ENCODE results near the gene KXD1. TPM values are rescaled to one million over a fixed set of nuclear protein-coding genes. Genes with fewer than 3 reads are reported as not detected.
"Not testable (repeated sequence)": the region's sequence is repeated elsewhere in the genome, so short reads cannot be mapped to it uniquely, and the experiment has no call there.

The KXD1 gene
- total RNA-seq, 6 donors from 2014 or later, result 69.6 to 333 (median 103) TPM

DNA sequence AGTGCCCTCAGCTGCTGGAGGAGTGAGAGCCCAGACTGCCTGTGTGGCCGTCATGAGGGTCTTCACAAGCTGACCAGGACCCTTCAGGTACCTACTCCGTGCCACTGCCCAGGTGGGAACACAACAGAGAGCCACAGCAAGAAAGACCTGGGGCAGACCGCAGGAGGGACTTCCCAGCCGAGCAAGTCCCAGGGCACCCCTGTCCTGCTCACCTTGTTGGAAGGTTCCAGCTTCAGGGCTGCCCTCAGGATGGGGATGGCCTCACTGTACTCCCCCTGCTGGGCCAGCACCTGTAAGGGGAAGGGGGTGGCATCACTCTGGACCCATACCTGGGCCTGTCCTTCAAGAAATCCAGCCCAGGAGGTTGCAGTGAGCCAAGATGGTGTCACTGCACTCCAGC lies 24.6 kb upstream of the KXD1 start:
- ATAC-seq (ENCODE audit: low FRiP score in 2 of 2) (no peak), DNase-seq (no peak)
- no peaks in the 10 kb centered on the region for H3K9me3 ChIP-seq
- no peaks in the 10 kb centered on the region for H3K4me1 ChIP-seq
- WGBS, 2 donors, result 96% methylated on average over 4 of the region's 4 CpGs
- H3K4me3 ChIP-seq, result no peak overlapping the region
- H3K27me3 ChIP-seq, result no peaks in the 10 kb centered on the region
- peaks cover 19 to 66% (median 53%) of the 10 kb centered on the region in 4 donors for H3K36me3 ChIP-seq
- no peak overlapping the region for H3K27ac ChIP-seq
- TF ChIP-seq CTCF (IDR thresholded peaks at IDR 0.05), result no peak
- TF ChIP-seq POLR2AphosphoS5 (IDR thresholded peaks at IDR 0.05), result no peak
- TF ChIP-seq EP300 (IDR thresholded peaks at IDR 0.05), result no peak
- no peak for TF ChIP-seq POLR2A (IDR thresholded peaks at IDR 0.05)

DNA sequence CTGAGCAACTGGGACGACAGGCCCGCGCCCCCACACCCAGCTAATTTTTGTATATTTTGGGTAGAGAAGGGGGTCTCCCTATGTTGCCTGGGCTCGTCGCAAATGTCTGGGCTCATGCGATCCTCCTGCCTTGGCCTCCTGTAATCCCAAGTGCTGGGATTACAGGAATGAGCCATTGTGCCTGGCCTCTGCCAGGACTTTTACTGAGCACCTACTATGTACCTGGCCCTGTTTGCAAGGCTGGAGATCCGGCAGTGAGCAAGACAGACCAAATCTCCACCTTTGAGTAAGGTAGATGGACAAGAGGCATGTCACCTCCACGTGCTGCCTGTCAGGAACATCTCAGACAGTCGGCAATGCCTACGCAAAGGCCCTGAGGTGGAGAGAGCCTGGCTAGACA lies 21.2 kb upstream of the KXD1 start:
- H3K36me3 ChIP-seq, result peaks cover 23 to 92% (median 61%) of the 10 kb centered on the region in 4 donors
- no peak for TF ChIP-seq CTCF (IDR thresholded peaks at IDR 0.05)
- no peak for TF ChIP-seq POLR2AphosphoS5 (IDR thresholded peaks at IDR 0.05)
- TF ChIP-seq EP300 (IDR thresholded peaks at IDR 0.05), result no peak
- no peak for TF ChIP-seq POLR2A (IDR thresholded peaks at IDR 0.05)
- peaks cover 0 to 5% (median 0%) of the 10 kb centered on the region in 4 donors for H3K4me1 ChIP-seq
- no peaks in the 10 kb centered on the region for H3K9me3 ChIP-seq
- no peaks in the 10 kb centered on the region for H3K27me3 ChIP-seq
- WGBS, 2 donors, result 94 to 98% methylated on average over 10 of the region's 10 CpGs
- no peak overlapping the region for H3K27ac ChIP-seq
- no peak overlapping the region for H3K4me3 ChIP-seq
- ATAC-seq (ENCODE audit: low FRiP score in 2 of 2) (no peak), DNase-seq (no peak)

GRCh38 chr19:18537431-18537830 lies 20.2 kb upstream of the KXD1 start:
- DNase-seq (no peak), ATAC-seq (ENCODE audit: low FRiP score in 2 of 2) (no peak)
- no peak overlapping the region for H3K27ac ChIP-seq
- no peaks in the 10 kb centered on the region for H3K9me3 ChIP-seq
- peaks cover 17 to 85% (median 53%) of the 10 kb centered on the region in 4 donors for H3K36me3 ChIP-seq
- H3K4me3 ChIP-seq, result no peak overlapping the region
- peaks cover 6 to 15% (median 8%) of the 10 kb centered on the region in 4 donors for H3K4me1 ChIP-seq
- TF ChIP-seq POLR2AphosphoS5 (IDR thresholded peaks at IDR 0.05), result no peak
- TF ChIP-seq EP300 (IDR thresholded peaks at IDR 0.05), result no peak
- no peak for TF ChIP-seq POLR2A (IDR thresholded peaks at IDR 0.05)
- TF ChIP-seq CTCF (IDR thresholded peaks at IDR 0.05), result no peak
- H3K27me3 ChIP-seq, result no peaks in the 10 kb centered on the region
- 95% methylated on average over 17 of the region's 17 CpGs for WGBS, 2 donors

DNA sequence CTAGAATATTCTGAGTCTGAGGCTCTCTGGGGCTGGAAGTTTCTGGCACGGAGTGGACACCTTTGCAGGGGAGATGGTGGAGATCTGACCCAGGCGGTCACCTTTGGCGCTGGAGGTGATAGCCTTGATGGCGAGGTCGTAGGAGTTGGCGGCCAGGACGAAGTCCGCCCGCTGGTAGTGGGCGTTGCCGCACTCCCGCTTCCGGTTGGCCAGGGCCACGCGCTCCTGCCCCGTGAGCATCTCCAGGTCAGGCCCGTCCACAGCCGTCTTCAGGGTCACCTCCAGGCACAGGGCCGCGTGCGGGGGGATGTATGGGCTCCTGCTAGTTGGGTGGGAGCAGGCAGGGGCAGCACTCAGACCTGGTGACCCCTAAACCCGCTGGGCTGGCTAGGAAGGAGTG lies 19.6 kb upstream of the KXD1 start:
- ATAC-seq (ENCODE audit: low FRiP score in 2 of 2), result no peak
- DNase-seq, result peak in 1 of 2 donors; percentile 77
- H3K4me1 ChIP-seq, result peaks cover 7 to 17% (median 10%) of the 10 kb centered on the region in 4 donors
- WGBS, 2 donors, result 88 to 100% methylated on average over 1 to 5 of the region's 22 CpGs
- no peak overlapping the region for H3K4me3 ChIP-seq
- H3K36me3 ChIP-seq, result peaks cover 12 to 78% (median 46%) of the 10 kb centered on the region in 4 donors
- TF ChIP-seq CTCF (IDR thresholded peaks at IDR 0.05) (no peak), POLR2AphosphoS5 (IDR thresholded peaks at IDR 0.05) (no peak), POLR2A (IDR thresholded peaks at IDR 0.05) (no peak), EP300 (IDR thresholded peaks at IDR 0.05) (no peak)
- H3K9me3 ChIP-seq, result no peaks in the 10 kb centered on the region
- H3K27me3 ChIP-seq, result no peaks in the 10 kb centered on the region
- H3K27ac ChIP-seq, result no peak overlapping the region

DNA sequence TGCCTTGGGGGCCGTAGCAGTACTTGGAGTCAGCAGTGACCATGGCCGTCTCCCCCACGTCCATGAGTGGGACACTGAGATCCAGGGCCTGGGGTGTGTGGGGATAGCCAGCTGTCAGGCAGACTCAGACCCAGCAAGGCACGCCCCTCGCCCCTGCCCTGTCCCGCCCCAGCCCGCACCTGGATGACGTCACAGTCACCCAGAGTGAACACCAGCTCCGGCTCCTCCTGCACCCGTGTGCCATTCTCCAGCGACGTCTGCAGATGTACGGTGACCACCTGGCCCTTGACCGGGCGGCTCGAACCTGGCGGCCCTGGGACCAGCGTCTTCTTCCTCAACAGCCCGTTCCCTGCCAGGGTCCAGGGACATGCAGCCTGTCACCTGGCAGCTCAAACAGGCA lies 18.3 kb upstream of the KXD1 start:
- Histone ChIP-seq H3K36me3 (peaks cover 12 to 68% (median 41%) of the 10 kb centered on the region in 4 donors), H3K27me3 (no peaks in the 10 kb centered on the region), H3K27ac (no peak overlapping the region), H3K9me3 (no peaks in the 10 kb centered on the region), H3K4me1 (peaks cover 13 to 26% (median 17%) of the 10 kb centered on the region in 4 donors), H3K4me3 (no peak overlapping the region)
- no peak for ATAC-seq (ENCODE audit: low FRiP score in 2 of 2)
- WGBS, 2 donors, result 95 to 97% methylated on average over 13 to 18 of the region's 19 CpGs
- TF ChIP-seq EP300 (IDR thresholded peaks at IDR 0.05) (no peak), POLR2AphosphoS5 (IDR thresholded peaks at IDR 0.05) (no peak), POLR2A (IDR thresholded peaks at IDR 0.05) (no peak), CTCF (IDR thresholded peaks at IDR 0.05) (no peak)
- DNase-seq, result no peak

GRCh38 chr19:18540200-18540599 lies 17.5 kb upstream of the KXD1 start:
- ATAC-seq (ENCODE audit: low FRiP score in 2 of 2); H3K27me3 ChIP-seq; H3K4me3 ChIP-seq; DNase-seq; H3K9me3 ChIP-seq; H3K27ac ChIP-seq: not testable (repeated sequence)
- WGBS, 2 donors, result 92 to 100% methylated on average over 1 of the region's 1 CpG
- Histone ChIP-seq H3K4me1 (peaks cover 13 to 28% (median 17%) of the 10 kb centered on the region in 4 donors), H3K36me3 (peaks cover 12 to 62% (median 37%) of the 10 kb centered on the region in 4 donors)
